ENCODE measurements around the gene CTXND1. TPM values are rescaled to one million over a fixed set of nuclear protein-coding genes. Genes with fewer than 3 reads are reported as not detected.
A peak's percentile ranks its signal among the peaks of the same experiment; 100 is the strongest.

The CTXND1 gene
- total RNA-seq, 2 donors from 2014 or later: 0.04 TPM; not detected in 1

- no peaks in the 10 kb centered on the region for H3K9me3 Mint-ChIP-seq
- H3K9me3 ChIP-seq (ENCODE audit: control insufficient read depth, low read length): no peaks in the 10 kb centered on the region
- no peak overlapping the region for H3K27ac ChIP-seq (ENCODE audit: low read depth, low read length)
- H3K36me3 Mint-ChIP-seq (ENCODE audit: low read depth): no peaks in the 10 kb centered on the region
- no peak overlapping the region for H3K4me3 ChIP-seq (ENCODE audit: low read length)
- peak; percentile 24 for TF ChIP-seq CTCF (conservative IDR thresholded peaks at IDR 0.05)
- H3K27ac Mint-ChIP-seq: no peak overlapping the region
- H3K4me1 ChIP-seq (ENCODE audit: control insufficient read depth, insufficient read depth, low read length): peaks cover 7% of the 10 kb centered on the region
- no peak overlapping the region for H3K4me3 Mint-ChIP-seq
- H3K27me3 Mint-ChIP-seq (ENCODE audit: insufficient read depth): no peaks in the 10 kb centered on the region
- H3K36me3 ChIP-seq (ENCODE audit: control insufficient read depth, insufficient read depth, low read length): no peaks in the 10 kb centered on the region
- no peaks in the 10 kb centered on the region for H3K27me3 ChIP-seq (ENCODE audit: control insufficient read depth, insufficient read depth, low read length, poor library complexity, severe bottlenecking)
- H3K9ac ChIP-seq (ENCODE audit: extremely low read depth, low read length, poor library complexity, severe bottlenecking): no peak overlapping the region
- H3K4me1 Mint-ChIP-seq: peaks cover 32% of the 10 kb centered on the region
- WGBS, 2 experiments (ENCODE audit: insufficient coverage in 1 of 2, insufficient read length in 1 of 2): 69 to 83% methylated on average over 4 to 10 of the region's 10 CpGs
- peak; percentile 63 for DNase-seq
Measured at GRCh38 chr15:80203361-80203885, 48.6 kb downstream of the CTXND1 start.

- DNase-seq: peak; percentile 35
- H3K4me1 ChIP-seq (ENCODE audit: control insufficient read depth, insufficient read depth, low read length): peaks cover 3% of the 10 kb centered on the region
- Mint-ChIP-seq H3K4me3 (no peak overlapping the region), H3K27me3 (ENCODE audit: insufficient read depth) (no peaks in the 10 kb centered on the region), H3K4me1 (peaks cover 27% of the 10 kb centered on the region), H3K36me3 (ENCODE audit: low read depth) (no peaks in the 10 kb centered on the region), H3K27ac (no peak overlapping the region), H3K9me3 (no peaks in the 10 kb centered on the region)
- no peak overlapping the region for H3K4me3 ChIP-seq (ENCODE audit: low read length)
- TF ChIP-seq CTCF (conservative IDR thresholded peaks at IDR 0.05): no peak
- H3K27ac ChIP-seq (ENCODE audit: low read depth, low read length): no peak overlapping the region
- H3K9me3 ChIP-seq (ENCODE audit: control insufficient read depth, low read length): no peaks in the 10 kb centered on the region
- no peak overlapping the region for H3K9ac ChIP-seq (ENCODE audit: extremely low read depth, low read length, poor library complexity, severe bottlenecking)
- H3K27me3 ChIP-seq (ENCODE audit: control insufficient read depth, insufficient read depth, low read length, poor library complexity, severe bottlenecking): no peaks in the 10 kb centered on the region
- WGBS, 2 experiments (ENCODE audit: insufficient coverage in 1 of 2, insufficient read length in 1 of 2): 73 to 74% methylated on average over 9 of the region's 9 CpGs
- no peaks in the 10 kb centered on the region for H3K36me3 ChIP-seq (ENCODE audit: control insufficient read depth, insufficient read depth, low read length)
Measured at GRCh38 chr15:80202641-80203360, 49.2 kb downstream of the CTXND1 start.

DNA sequence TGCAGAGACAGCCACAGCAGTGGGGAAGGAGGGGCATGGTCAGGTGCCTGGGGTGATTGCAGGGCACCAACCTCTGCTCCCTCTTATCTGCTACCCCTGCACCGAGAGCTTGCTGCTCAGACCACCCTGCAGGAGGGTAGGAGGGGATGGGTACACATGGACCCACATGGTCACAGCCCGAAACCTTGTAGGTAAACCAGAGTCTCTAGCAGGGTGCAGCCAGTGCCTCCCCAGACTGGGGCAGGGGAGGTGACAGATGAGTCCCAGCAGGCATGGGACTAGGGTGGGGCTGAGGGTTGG lies 50.0 kb downstream of the CTXND1 start:
- Mint-ChIP-seq H3K36me3 (ENCODE audit: low read depth) (no peaks in the 10 kb centered on the region), H3K4me1 (peaks cover 19% of the 10 kb centered on the region)

More for the DNA sequence above, 50.0 kb downstream of the CTXND1 start:
- H3K27ac Mint-ChIP-seq: no peak overlapping the region
- H3K9me3 Mint-ChIP-seq: no peaks in the 10 kb centered on the region
- WGBS, 2 experiments (ENCODE audit: insufficient coverage in 1 of 2, insufficient read length in 1 of 2): 63 to 80% methylated on average over 1 to 2 of the region's 2 CpGs
- Histone ChIP-seq H3K4me3 (ENCODE audit: low read length) (no peak overlapping the region), H3K36me3 (ENCODE audit: control insufficient read depth, insufficient read depth, low read length) (no peaks in the 10 kb centered on the region), H3K27me3 (ENCODE audit: control insufficient read depth, insufficient read depth, low read length, poor library complexity, severe bottlenecking) (no peaks in the 10 kb centered on the region), H3K9ac (ENCODE audit: extremely low read depth, low read length, poor library complexity, severe bottlenecking) (no peak overlapping the region), H3K4me1 (ENCODE audit: control insufficient read depth, insufficient read depth, low read length) (no peaks in the 10 kb centered on the region), H3K27ac (ENCODE audit: low read depth, low read length) (no peak overlapping the region), H3K9me3 (ENCODE audit: control insufficient read depth, low read length) (no peaks in the 10 kb centered on the region)
- H3K4me3 Mint-ChIP-seq: no peak overlapping the region
- no peak for TF ChIP-seq CTCF (conservative IDR thresholded peaks at IDR 0.05)
- DNase-seq: peak; percentile 17
- no peaks in the 10 kb centered on the region for H3K27me3 Mint-ChIP-seq (ENCODE audit: insufficient read depth)

Data from endodermal cell (in vitro differentiated cells).